K562 (cell line): ENCODE measurements around the gene FARSA. TPM values are rescaled to one million over a fixed set of nuclear protein-coding genes. Genes with fewer than 3 reads are reported as not detected.

Experiments
- ATAC-seq: fragments of 200-7000 bp; cut with Tn5 transposase; 3 replicates; pipeline ENCODE4 v1.9.1; 2020; ENCODE audit warnings: moderate library complexity
- BruUV-seq: library from RNA; stranded (reverse); fragments of 400-500 nt; replicated peaks from 2 replicates; lab custom pipeline; 2021; lab: Mats Ljungman, UMichigan
- CTCF ChIA-PET: fragments of 300-600 bp; formaldehyde crosslinking; extraction: SDS; loops from one replicate; lab custom pipeline; 2021; ENCODE audit warnings: low intra/inter-chr PET ratio; lab: Yijun Ruan, JAX
- POLR2A ChIA-PET: fragments of 300-600, 350-650 bp; sonication (Branson Sonifier 250); formaldehyde crosslinking; extraction: SDS; loops from one replicate; lab custom pipeline; 2021; ENCODE audit warnings: antibody characterized with exemption, inconsistent platforms; lab: Yijun Ruan, JAX
- DNase-seq, 4 experiments: peaks; one replicate each; pipeline versions ENCODE4 v3.0.0 to v3.0.0-alpha.2; 2011 to 2018; ENCODE audit warnings: low spot score in 3 of 4, mixed read lengths in 3 of 4; ENCODE audit errors: extremely low read depth in 1 of 4
- FAIRE-seq: peaks from 2 replicates; lab custom pipeline; 2011; peaks lifted over from hg19 to GRCh38; lab: Jason Lieb, UNC
- H2AFZ ChIP-seq: 2 replicates; pipeline ENCODE4 v1.6.0; 2011; ENCODE audit warnings: low read depth, low read length, control low read depth, inconsistent platforms
- H3K27ac ChIP-seq: fragments of 200-600 bp; 3 replicates; pipeline ENCODE4 v1.8.0; 2011; ENCODE audit warnings: low read depth, mild to moderate bottlenecking, control low read depth, inconsistent platforms, low read length, moderate library complexity, mixed read lengths; ENCODE audit errors: extremely low read depth
- H3K27me3 ChIP-seq, 2 experiments: fragments of 300-600 bp in 1 of 2; 2 replicates in 1 of 2; 3 replicates in 1 of 2; pipeline versions ENCODE4 v1.6.0 to v1.8.0; 2011; ENCODE audit warnings: inconsistent platforms in 2 of 2, low read length in 2 of 2, mild to moderate bottlenecking in 1 of 2, mixed read lengths in 1 of 2, moderate library complexity in 1 of 2; ENCODE audit not compliant: control insufficient read depth in 2 of 2, insufficient read depth in 2 of 2
- H3K36me3 ChIP-seq: fragments of 300-600 bp; 3 replicates; pipeline ENCODE4 v1.8.0; 2011; ENCODE audit warnings: mild to moderate bottlenecking, low read length, inconsistent platforms; ENCODE audit not compliant: control insufficient read depth, insufficient read depth
- H3K4me1 ChIP-seq, 2 experiments: fragments of 200-600 bp in 1 of 2; replicated peaks in 1 of 2; 2 replicates in 1 of 2; 3 replicates in 1 of 2; pipeline versions ENCODE4 v1.5.1 to v1.8.0; 2011; ENCODE audit warnings: inconsistent platforms in 2 of 2, low read length in 2 of 2, mild to moderate bottlenecking in 1 of 2, mixed read lengths in 1 of 2, moderate library complexity in 1 of 2; ENCODE audit not compliant: control insufficient read depth in 2 of 2, insufficient read depth in 2 of 2
- H3K4me2 ChIP-seq: 2 replicates; pipeline ENCODE4 v1.6.1; 2011; ENCODE audit warnings: low read length, control low read depth, inconsistent platforms, mixed read lengths; ENCODE audit not compliant: insufficient read depth
- H3K4me3 ChIP-seq: fragments of 200-600 bp; sonication (generic), shearing (Covaris generic); 2 replicates; pipeline ENCODE4 v1.5.1; 2016; ENCODE audit warnings: control low read depth, inconsistent platforms
- H3K79me2 ChIP-seq: fragments of 200-600 bp; 3 replicates; pipeline ENCODE4 v1.8.0; 2011; ENCODE audit warnings: low read length, inconsistent platforms; ENCODE audit not compliant: control insufficient read depth, insufficient read depth
- H3K9ac ChIP-seq, 2 experiments: 2 replicates each; pipeline versions ENCODE4 v1.6.0 to v1.6.1; 2011; ENCODE audit warnings: low read depth in 2 of 2, low read length in 2 of 2, control low read depth in 1 of 2, inconsistent platforms in 1 of 2, mild to moderate bottlenecking in 1 of 2, mixed read lengths in 1 of 2; ENCODE audit not compliant: insufficient read depth in 1 of 2
- H3K9me1 ChIP-seq: one replicate; pipeline ENCODE4 v1.6.0; 2011; ENCODE audit warnings: inconsistent platforms, mild to moderate bottlenecking, low read length, moderate library complexity; ENCODE audit not compliant: control insufficient read depth, insufficient read depth
- H3K9me3 ChIP-seq: replicated peaks from 2 replicates; pipeline ENCODE4 v1.5.1; 2011; ENCODE audit warnings: low read depth, low read length, inconsistent platforms; ENCODE audit not compliant: control insufficient read depth, insufficient read depth
- H4K20me1 ChIP-seq: replicated peaks from 2 replicates; pipeline ENCODE4 v1.6.1; 2011; ENCODE audit warnings: low read length, inconsistent platforms, mixed read lengths; ENCODE audit not compliant: control insufficient read depth, insufficient read depth
- GTF2F1 ChIP-seq: IDR thresholded peaks from 2 replicates; pipeline ENCODE4 v1.6.1; 2011; ENCODE audit warnings: low read depth, low read length, improper control_type of control experiment
- MTF1 ChIP-seq: fragments of 250-450 bp; sonication (Bioruptor Pico); IDR thresholded peaks from 2 replicates; pipeline ENCODE4 v1.9.0; 2021; ENCODE audit warnings: moderate library complexity, mild to moderate bottlenecking, inconsistent platforms, borderline replicate concordance
- POLR2G ChIP-seq: fragments of 200-400 bp; formaldehyde crosslinking; IDR thresholded peaks from 2 replicates; pipeline ENCODE4 v1.6.1; 2017; ENCODE audit warnings: low read depth, mild to moderate bottlenecking, antibody characterized with exemption, low read length, moderate library complexity
- RBFOX2 ChIP-seq: fragments of 200-400 bp; formaldehyde crosslinking; IDR thresholded peaks from 2 replicates; pipeline ENCODE4 v1.6.1; 2017; ENCODE audit warnings: low read depth, mild to moderate bottlenecking, low read length, moderate library complexity
- SMAD3 ChIP-seq: fragments of 450-650 bp; formaldehyde crosslinking; conservative IDR thresholded peaks from 2 replicates; pipeline ENCODE4 v1.4.0; 2020; ENCODE audit warnings: mild to moderate bottlenecking
- SREBF1 ChIP-seq: fragments of 150-350 bp; IDR thresholded peaks from 2 replicates; pipeline ENCODE4 v1.6.1; 2014; ENCODE audit warnings: antibody characterized with exemption, low read depth, low read length, borderline replicate concordance
- ZNF24 ChIP-seq: fragments of 450-650 bp; IDR thresholded peaks from 2 replicates; pipeline ENCODE4 v1.6.1; 2016
- ZNF57 ChIP-seq: fragments of 450-650 bp; formaldehyde crosslinking; IDR thresholded peaks from 2 replicates; pipeline ENCODE4 v1.4.0; 2020; ENCODE audit warnings: mild to moderate bottlenecking, moderate library complexity
- WGBS: fragments of 100-300 bp; shearing (Covaris generic); methylation state at CpG from one replicate; pipeline ENCODE4 v1.1.6; 2016; ENCODE audit warnings: low coverage, mixed read lengths; ENCODE audit not compliant: insufficient coverage; ENCODE audit errors: missing lambda C conversion rate; 5-methylcytosine and 5-hydroxymethylcytosine counted together
- in situ Hi-C: fragments of 300-500 bp; cut with MboI; formaldehyde crosslinking; loops from 4 replicates; pipeline ENCODE4 v1.15.0; 2018; ENCODE audit warnings: inconsistent platforms, mixed read lengths
- intact Hi-C: fragments of 100-400 bp; cut with micrococcal nuclease; formaldehyde crosslinking; loops from 2 replicates; pipeline ENCODE4 v1.14.2; 2022
- polyA plus RNA-seq, 8 experiments: library from polyadenylated mRNA; depleted of rRNA in 4 of 8; stranded (reverse) in 5 of 8; unstranded in 3 of 8; fragments of >200 nt; fragmentation: Nextera tagmentation in 2 of 8; fragmentation: Illumina TruSeq in 1 of 8; extraction: Ambion mirVana in 2 of 8; extraction: Trizol in 1 of 8; gene quantifications; 2 replicates each; pipeline versions ENCODE4 v1.2.1 to v1.2.3, GENCODE V29; 2011 to 2014; ENCODE audit warnings: inconsistent platforms in 1 of 8, missing spikeins in 1 of 8
- total RNA-seq, 7 experiments: library from RNA; depleted of rRNA in 6 of 7; stranded (reverse); fragments of >200 nt in 6 of 7; fragmentation: Illumina TruSeq in 2 of 7; extraction: Trizol in 2 of 7; gene quantifications; 2 replicates each; pipeline versions ENCODE4 v1.2.1 to v1.2.3, GENCODE V29; 2011 to 2021; ENCODE audit warnings: low replicate concordance in 1 of 7
- TF ChIP-seq, protein P1 (sequence below), 3 experiments: fragments of 200-800 bp in 1 of 3; sonication (Bioruptor generic) in 1 of 3; sonication (generic) in 1 of 3; formaldehyde crosslinking in 1 of 3; IDR thresholded peaks; 2 replicates each; pipeline versions ENCODE4 v1.6.1 to v1.8.0; 2016 to 2022; ENCODE audit warnings: mild to moderate bottlenecking in 2 of 3, missing compliant biosample characterization in 2 of 3, missing genetic modification characterization in 2 of 3, missing genetic modification reagents in 1 of 3
- TF ChIP-seq, protein P2 (sequence below), 3 experiments: IDR thresholded peaks in 2 of 3; conservative IDR thresholded peaks in 1 of 3; 2 replicates each; pipeline ENCODE4 v1.5.1; 2011 to 2012; ENCODE audit warnings: low read length in 3 of 3, mild to moderate bottlenecking in 3 of 3, control low read depth in 2 of 3, improper control_type of control experiment in 1 of 3, inconsistent platforms in 1 of 3, low read depth in 1 of 3, mixed read lengths in 1 of 3, moderate library complexity in 1 of 3; ENCODE audit not compliant: insufficient read depth in 2 of 3
- TF ChIP-seq, protein P3 (sequence below): fragments of 250-450 bp; sonication (Bioruptor Pico); IDR thresholded peaks from 2 replicates; pipeline ENCODE4 v1.8.0; 2022; ENCODE audit warnings: inconsistent platforms

Gene FARSA
- total and polyA plus RNA-seq, 9 of the 15 experiments (the other 6 are each of a cell fraction or from before 2014, with no cell fraction given) = 25.2 to 237 (median 89.6) TPM

DNA sequence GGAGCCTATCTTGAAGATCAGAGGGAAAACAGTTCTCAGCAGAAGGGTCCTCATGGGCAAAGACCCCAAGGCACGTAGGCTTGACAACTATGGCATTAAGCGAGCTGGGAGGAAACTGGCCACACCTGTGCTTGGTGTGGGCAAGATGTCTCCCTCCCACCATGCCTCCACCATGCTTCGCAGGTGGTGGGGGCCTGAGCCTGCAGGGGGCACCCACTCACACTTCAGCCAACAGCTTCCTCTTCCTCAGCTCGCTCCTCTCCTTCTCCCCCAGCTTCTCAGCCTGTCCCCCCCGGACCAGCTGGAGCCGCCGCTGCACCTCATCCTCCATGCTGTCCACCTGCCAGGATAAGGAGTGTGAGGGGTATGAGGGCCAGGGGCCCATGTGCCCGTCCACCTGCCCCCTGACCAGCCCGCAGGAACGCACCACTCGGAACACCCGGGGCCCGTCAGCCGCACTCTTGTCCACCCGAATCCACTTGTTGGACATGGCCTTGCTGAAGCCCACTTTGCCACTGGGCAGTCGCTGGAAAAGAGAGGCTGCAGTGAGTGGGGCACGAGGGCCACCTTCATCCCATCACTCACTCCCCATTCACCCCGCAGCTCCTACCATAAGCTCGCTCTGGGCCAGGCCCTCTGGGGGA, 3.4 kb downstream of the FARSA start:
- no peak overlapping the region for H3K4me3 ChIP-seq
- ChIA-PET CTCF (no interaction called here), POLR2A (interaction anchor here (0.7 to 0.9 kb wide), 2 partner anchors 25 to 85 kb away, joined by 3 read pairs; no protein-coding TSS in a partner anchor)
- no TSS peak for BruUV-seq
- peaks cover 14 to 32% of the 10 kb centered on the region in 2 experiments; a peak in 4 of 5 replicates for H3K4me1 ChIP-seq
- no peak overlapping the region for H2AFZ ChIP-seq
- H3K36me3 ChIP-seq = peaks cover 69% of the 10 kb centered on the region
- ATAC-seq (no peak), FAIRE-seq (no peak), DNase-seq (no peak)
- no peaks in the 10 kb centered on the region; the same call in 1 of the 2 replicates for H4K20me1 ChIP-seq
- intact Hi-C loops (no loop called here), in situ Hi-C loops (no loop called here)
- H3K27ac ChIP-seq = no peak overlapping the region
- H3K27me3 ChIP-seq = no peaks in the 10 kb centered on the region
- WGBS = 93% methylated on average over 9 of the region's 19 CpGs
- H3K79me2 ChIP-seq = peaks cover 51% of the 10 kb centered on the region
- H3K9me3 ChIP-seq = no peaks in the 10 kb centered on the region
- H3K9me1 ChIP-seq = no peaks in the 10 kb centered on the region
- no peak overlapping the region for H3K4me2 ChIP-seq
- H3K9ac ChIP-seq = peak overlapping the region in 1 of 2 experiments; percentile 41; a peak in 2 of 4 replicates
- TF ChIP-seq, protein P1, sequence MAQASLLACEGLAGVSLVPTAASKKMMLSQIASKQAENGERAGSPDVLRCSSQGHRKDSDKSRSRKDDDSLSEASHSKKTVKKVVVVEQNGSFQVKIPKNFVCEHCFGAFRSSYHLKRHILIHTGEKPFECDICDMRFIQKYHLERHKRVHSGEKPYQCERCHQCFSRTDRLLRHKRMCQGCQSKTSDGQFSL (CRISPR knock-in tag; IDR thresholded peaks at IDR 0.05) = no peak
- TF ChIP-seq, protein P1 (tag; IDR thresholded peaks at IDR 0.05) = no peak
- TF ChIP-seq SMAD3 (CRISPR knock-in tag) (no peak), MTF1 (no peak), ZNF57 (CRISPR knock-in tag) (no peak), ZNF24 (no peak), SREBF1 (no peak), GTF2F1 (no peak), RBFOX2 (peak; percentile 51), POLR2G (peak; percentile 54)
- TF ChIP-seq, protein P2, sequence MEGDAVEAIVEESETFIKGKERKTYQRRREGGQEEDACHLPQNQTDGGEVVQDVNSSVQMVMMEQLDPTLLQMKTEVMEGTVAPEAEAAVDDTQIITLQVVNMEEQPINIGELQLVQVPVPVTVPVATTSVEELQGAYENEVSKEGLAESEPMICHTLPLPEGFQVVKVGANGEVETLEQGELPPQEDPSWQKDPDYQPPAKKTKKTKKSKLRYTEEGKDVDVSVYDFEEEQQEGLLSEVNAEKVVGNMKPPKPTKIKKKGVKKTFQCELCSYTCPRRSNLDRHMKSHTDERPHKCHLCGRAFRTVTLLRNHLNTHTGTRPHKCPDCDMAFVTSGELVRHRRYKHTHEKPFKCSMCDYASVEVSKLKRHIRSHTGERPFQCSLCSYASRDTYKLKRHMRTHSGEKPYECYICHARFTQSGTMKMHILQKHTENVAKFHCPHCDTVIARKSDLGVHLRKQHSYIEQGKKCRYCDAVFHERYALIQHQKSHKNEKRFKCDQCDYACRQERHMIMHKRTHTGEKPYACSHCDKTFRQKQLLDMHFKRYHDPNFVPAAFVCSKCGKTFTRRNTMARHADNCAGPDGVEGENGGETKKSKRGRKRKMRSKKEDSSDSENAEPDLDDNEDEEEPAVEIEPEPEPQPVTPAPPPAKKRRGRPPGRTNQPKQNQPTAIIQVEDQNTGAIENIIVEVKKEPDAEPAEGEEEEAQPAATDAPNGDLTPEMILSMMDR (IDR thresholded peaks at IDR 0.05 in 2 of 3, conservative IDR thresholded peaks at IDR 0.05 in 1 of 3; ENCODE audit: insufficient read depth in 2 of 3, low read depth in 1 of 3, low read length in 3 of 3) = peak in 2 of 3 experiments; percentile 1 to 12; a peak in 1 of 6 replicates
- TF ChIP-seq, protein P3, sequence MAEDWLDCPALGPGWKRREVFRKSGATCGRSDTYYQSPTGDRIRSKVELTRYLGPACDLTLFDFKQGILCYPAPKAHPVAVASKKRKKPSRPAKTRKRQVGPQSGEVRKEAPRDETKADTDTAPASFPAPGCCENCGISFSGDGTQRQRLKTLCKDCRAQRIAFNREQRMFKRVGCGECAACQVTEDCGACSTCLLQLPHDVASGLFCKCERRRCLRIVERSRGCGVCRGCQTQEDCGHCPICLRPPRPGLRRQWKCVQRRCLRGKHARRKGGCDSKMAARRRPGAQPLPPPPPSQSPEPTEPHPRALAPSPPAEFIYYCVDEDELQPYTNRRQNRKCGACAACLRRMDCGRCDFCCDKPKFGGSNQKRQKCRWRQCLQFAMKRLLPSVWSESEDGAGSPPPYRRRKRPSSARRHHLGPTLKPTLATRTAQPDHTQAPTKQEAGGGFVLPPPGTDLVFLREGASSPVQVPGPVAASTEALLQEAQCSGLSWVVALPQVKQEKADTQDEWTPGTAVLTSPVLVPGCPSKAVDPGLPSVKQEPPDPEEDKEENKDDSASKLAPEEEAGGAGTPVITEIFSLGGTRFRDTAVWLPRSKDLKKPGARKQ (CRISPR knock-in tag) = no peak
